Measurements from ENCODE around the gene WDR19.
"Not testable (repeated sequence)": the region's sequence is repeated elsewhere in the genome, so short reads cannot be mapped to it uniquely, and the experiment has no call there.

WDR19 gene

GRCh38 chr4:39291686-39292085 is 109.4 kb downstream of the WDR19 start:
- in situ Hi-C loops (cut with MboI; ENCODE audit: low sequenced_read_pairs): no loop called here

GRCh38 chr4:39292433-39292832 is 110.1 kb downstream of the WDR19 start:
- in situ Hi-C loops (cut with MboI; ENCODE audit: low sequenced_read_pairs): not testable (repeated sequence)

- in situ Hi-C loops (cut with MboI; ENCODE audit: low sequenced_read_pairs): no loop called here
Measured at GRCh38 chr4:39295784-39296183, 113.5 kb downstream of the WDR19 start.

GRCh38 chr4:39302901-39303300 is 120.6 kb downstream of the WDR19 start:
- in situ Hi-C loops (cut with MboI; ENCODE audit: low sequenced_read_pairs): no loop called here

- in situ Hi-C loops (cut with MboI; ENCODE audit: low sequenced_read_pairs): no loop called here
Measured at GRCh38 chr4:39303871-39304270, 121.5 kb downstream of the WDR19 start.

- in situ Hi-C loops (cut with MboI; ENCODE audit: low sequenced_read_pairs): no loop called here
Measured at GRCh38 chr4:39304651-39305050, 122.3 kb downstream of the WDR19 start.

GRCh38 chr4:39305912-39306677 is 123.8 kb downstream of the WDR19 start:
- in situ Hi-C loops (cut with MboI; ENCODE audit: low sequenced_read_pairs): no loop called here

- in situ Hi-C loops (cut with MboI; ENCODE audit: low sequenced_read_pairs): no loop called here
Measured at GRCh38 chr4:39308611-39309010, 126.3 kb downstream of the WDR19 start.

GRCh38 chr4:39312816-39313215 is 130.5 kb downstream of the WDR19 start:
- in situ Hi-C loops (cut with MboI; ENCODE audit: low sequenced_read_pairs): no loop called here

GRCh38 chr4:39319676-39320075 is 137.3 kb downstream of the WDR19 start:
- in situ Hi-C loops (cut with MboI; ENCODE audit: low sequenced_read_pairs): no loop called here

GRCh38 chr4:39320381-39321115 is 138.2 kb downstream of the WDR19 start:
- in situ Hi-C loops (cut with MboI; ENCODE audit: low sequenced_read_pairs): no loop called here

- in situ Hi-C loops (cut with MboI; ENCODE audit: low sequenced_read_pairs): no loop called here
Measured at GRCh38 chr4:39323821-39324220, 141.5 kb downstream of the WDR19 start.

GRCh38 chr4:39324446-39324845 is 142.1 kb downstream of the WDR19 start:
- in situ Hi-C loops (cut with MboI; ENCODE audit: low sequenced_read_pairs): no loop called here

- in situ Hi-C loops (cut with MboI; ENCODE audit: low sequenced_read_pairs): no loop called here
Measured at GRCh38 chr4:39324897-39325613, 142.7 kb downstream of the WDR19 start.

GRCh38 chr4:39326468-39326977 is 144.2 kb downstream of the WDR19 start:
- in situ Hi-C loops (cut with MboI; ENCODE audit: low sequenced_read_pairs): no loop called here

GRCh38 chr4:39330353-39330752 is 148.0 kb downstream of the WDR19 start:
- in situ Hi-C loops (cut with MboI; ENCODE audit: low sequenced_read_pairs): no loop called here

GRCh38 chr4:39331191-39331590 is 148.9 kb downstream of the WDR19 start:
- in situ Hi-C loops (cut with MboI; ENCODE audit: low sequenced_read_pairs): no loop called here

Data from HL-60/S4 (cell line).